GM19239 (cell line): ENCODE data around the gene MSLN.
"Not testable (repeated sequence)": the region's sequence is repeated elsewhere in the genome, so short reads cannot be mapped to it uniquely, and the experiment has no call there.

Experiments used
- DNase-seq: peaks from one replicate; pipeline ENCODE4 v3.0.0; 2011; ENCODE audit warnings: low spot score; ENCODE audit not compliant: insufficient read length
- FAIRE-seq: peaks from 2 replicates; lab custom pipeline; 2011; peaks lifted over from hg19 to GRCh38; lab: Jason Lieb, UNC

Gene MSLN

DNA sequence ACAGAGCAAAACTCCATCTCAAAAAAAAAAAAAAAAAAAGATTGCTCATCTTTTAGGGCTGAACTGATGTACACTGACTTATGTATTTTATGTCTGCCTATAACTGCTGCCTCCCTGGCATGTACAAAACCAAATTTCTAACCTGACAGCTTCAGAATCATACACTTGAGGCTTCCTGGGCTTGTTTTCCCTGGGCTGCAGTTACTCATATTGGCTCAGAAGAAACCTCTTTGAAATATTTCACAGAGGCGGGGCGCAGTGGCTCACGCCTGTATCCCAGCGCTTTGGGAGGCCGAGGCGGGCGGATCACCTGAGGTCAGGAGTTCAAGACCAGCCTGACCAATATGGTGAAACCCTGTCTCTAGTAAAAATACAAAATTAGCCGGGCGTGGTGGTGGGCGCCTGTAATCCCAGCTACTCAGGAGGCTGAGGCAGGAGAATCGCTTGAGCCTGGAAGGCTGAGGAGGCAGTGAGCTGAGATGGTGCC, 6.4 kb upstream of the MSLN start:
- not testable (repeated sequence) for FAIRE-seq, DNase-seq

DNA sequence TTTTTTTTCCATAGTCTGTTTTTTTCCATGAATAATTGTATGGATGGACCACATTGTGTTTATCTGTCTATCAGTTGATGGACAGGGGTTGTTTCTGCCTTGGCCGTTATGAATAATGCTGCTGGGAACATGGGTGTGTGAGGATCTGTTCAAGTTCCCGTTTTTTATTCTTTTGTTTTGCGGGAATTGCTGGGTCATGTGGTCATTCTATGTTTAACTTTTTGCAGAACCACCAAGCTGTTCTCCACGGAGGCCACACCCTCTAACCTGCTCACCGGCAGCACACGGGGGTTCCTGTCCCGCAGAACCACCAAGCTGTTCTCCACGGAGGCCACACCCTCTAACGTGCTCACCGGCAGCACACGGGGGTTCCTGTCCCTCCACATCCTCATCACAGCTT, 5.9 kb upstream of the MSLN start:
- DNase-seq (no peak), FAIRE-seq (no peak)

DNA sequence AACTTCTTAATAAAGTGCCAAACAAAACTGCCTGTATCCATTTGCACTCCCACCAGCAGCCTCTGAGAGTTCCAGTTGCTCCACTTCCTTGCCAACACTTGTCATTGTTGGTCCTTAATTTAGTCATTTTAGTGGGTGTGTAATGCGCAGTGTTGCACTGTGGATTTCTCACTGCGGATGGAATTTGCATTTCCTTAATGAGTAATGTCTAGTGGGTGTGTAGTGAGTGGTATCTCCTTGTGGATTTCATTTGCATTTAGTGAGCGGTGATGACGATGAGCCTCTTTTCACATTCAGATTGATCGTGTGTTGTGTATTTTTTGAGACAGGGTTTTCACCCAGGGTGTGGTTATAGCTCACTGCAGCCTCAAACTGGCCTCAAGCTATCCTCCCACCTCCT, 4.1 kb upstream of the MSLN start:
- DNase-seq (no peak), FAIRE-seq (no peak)

DNA sequence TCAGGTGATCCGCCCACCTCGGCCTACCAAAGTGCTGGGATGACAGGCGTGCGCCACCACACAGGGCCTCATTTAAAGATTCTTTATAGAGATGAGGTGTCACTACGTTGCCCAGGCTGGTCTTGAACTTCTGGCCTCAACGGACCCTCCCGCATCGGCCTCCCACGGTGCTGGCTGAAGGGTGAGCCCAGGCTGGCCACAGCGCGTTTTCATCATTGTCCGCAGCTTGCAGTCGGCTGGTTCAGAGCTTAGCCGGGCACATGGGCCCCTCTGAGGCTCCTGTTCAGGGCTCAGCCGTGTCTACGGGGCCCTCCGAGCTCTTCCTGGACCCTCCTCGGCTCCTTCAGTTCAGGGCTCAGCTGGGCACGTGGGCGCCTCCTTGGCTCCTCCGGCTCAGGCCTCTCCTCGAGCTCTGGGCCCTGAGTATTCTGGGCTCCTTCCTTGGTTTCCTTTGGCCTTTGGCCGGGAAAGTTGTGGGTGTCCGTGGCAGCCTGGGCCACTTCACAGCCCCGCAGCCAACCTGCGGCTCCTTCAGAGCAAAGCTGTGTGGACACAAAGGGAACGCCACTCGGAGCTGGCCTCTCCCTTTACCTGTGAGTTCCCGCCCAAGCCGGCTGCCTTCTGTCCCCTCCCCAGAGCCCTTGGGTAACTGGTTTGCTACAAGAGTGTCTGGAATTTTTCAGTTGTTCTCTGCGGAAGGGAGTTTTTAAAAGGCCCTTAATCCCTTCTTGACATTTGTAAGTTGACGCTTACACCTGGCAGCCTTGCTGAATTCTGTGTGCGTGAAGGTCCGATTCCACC, 1.2 kb upstream of the MSLN start:
- FAIRE-seq (no peak), DNase-seq (no peak)

DNA sequence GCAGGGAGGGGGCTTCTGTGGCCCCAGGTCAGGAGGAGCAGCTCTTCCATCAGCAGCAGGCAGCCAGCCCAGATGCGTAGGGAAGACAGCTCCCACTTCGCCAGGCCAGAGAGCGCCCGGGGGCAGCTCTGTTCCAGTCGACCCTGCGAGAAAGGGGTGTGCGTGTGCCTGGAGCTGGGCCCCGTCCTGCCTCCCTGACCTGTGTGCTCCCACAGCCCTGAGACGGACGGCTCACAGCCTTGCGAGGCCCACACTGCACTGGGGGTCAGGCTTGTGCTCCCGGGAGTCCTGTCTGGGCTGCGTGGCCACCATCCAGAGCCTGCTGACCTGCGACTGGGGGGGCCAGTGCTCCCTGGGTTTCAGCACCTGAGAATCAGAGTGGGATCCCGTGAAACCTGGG, 469 bp upstream of the MSLN start:
- no peak for FAIRE-seq
- DNase-seq, result no peak

DNA sequence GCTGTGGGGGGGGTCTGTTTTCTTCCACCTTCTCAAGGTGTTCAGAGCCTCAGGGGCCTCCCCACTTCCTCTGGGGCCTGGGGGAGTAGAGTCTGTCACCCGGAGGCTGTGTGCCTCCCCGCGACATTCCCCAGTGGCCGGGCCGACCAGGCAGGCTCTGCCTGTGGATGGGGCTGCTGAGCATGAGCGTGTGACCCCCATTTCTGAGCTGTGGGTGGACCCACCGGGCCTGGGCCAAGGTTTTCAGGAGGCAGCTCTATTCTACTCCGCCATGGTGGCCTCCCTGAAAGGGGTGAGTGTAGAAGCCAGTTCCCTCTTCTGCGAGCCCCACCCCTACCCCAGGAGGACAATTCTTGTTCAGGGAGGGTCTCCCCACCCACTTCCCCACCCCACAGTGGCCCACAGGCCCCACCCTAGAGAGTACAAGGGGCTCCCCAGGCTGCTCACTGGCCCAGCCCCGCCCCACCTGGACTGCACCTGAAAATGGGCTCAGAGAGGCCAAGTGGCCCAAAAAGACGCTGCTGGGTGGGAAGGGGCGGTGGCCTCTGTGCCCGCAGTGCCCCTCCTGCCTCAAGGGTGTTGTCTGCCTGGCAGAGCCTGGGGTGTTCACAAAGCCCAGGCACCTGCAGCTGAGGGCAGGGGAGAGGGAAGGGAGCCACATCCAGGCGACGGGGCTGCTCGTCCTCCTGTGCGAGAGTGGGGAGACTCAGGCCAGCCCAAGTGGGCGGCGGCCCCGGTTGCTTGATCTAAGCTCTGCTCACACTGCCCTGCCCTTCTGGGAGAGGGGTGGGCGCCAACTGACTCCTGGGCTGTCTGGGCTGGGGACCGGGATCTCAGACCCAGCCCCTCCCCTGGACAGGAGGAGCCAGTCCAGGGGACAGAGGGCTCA, 1.3 kb downstream of the MSLN start:
- FAIRE-seq (no peak), DNase-seq (no peak)

DNA sequence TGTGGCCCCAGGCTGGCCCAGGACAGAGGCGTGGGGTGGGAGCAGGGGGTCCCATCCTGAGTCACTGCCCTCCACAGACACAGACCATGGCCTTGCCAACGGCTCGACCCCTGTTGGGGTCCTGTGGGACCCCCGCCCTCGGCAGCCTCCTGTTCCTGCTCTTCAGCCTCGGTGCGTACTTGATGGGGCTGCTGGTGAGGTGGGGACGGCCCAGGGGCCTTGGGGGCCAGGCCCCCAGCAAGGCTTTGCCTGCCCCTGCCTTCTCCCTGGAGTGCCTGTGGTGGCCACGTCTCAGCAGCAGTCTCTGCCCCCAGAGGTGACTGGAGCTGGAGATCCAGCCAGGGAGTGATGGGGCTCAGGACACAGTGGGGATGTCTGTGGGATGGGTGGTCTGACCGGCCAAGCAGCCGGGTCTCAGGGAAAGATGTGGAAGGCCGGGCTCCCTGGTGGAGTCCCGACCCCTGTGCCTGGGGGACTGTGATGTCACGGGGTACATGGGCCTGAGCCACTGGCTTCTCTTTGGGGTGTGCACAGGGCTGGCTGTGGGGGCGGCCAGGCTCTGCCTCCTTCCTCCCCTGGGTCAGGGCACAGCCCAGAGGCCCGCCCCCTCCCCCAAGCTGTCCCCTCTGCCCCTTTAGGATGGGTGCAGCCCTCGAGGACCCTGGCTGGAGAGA, 2.2 kb downstream of the MSLN start:
- no peak for FAIRE-seq
- DNase-seq, result no peak

DNA sequence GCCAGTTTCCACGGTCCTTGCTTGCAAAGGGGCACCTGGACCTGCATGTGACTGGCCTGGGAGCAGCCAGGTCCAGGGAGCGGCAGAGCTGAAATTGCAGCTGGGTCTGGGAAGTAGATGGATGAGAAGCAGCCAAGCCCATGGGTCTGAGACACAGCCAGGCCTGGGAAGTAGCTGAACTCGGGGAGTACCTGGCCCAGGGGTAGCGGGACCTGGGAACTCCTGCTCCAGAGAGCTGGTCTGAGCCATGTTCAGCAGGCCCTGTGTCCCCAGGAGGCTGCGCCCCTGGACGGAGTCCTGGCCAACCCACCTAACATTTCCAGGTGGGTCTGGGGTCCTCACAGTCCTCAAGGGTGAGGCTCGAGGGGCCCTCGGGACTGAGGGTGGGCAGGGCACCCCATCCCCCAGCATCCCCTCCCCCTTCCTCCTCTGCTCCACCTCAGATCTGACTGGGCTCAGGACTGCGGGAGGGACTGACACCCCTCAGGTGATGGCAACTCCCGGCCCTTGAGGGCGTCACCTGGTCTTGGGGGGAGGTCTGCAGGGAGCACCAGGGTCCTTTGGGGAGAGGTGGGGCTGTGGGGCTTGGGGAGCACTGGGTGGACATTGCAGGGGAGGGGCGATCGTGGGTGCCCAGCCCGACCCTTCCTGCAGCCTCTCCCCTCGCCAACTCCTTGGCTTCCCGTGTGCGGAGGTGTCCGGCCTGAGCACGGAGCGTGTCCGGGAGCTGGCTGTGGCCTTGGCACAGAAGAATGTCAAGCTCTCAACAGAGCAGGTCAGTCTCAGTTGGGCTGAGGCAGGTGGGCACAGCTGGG, 3.0 kb downstream of the MSLN start:
- DNase-seq, result no peak
- no peak for FAIRE-seq

DNA sequence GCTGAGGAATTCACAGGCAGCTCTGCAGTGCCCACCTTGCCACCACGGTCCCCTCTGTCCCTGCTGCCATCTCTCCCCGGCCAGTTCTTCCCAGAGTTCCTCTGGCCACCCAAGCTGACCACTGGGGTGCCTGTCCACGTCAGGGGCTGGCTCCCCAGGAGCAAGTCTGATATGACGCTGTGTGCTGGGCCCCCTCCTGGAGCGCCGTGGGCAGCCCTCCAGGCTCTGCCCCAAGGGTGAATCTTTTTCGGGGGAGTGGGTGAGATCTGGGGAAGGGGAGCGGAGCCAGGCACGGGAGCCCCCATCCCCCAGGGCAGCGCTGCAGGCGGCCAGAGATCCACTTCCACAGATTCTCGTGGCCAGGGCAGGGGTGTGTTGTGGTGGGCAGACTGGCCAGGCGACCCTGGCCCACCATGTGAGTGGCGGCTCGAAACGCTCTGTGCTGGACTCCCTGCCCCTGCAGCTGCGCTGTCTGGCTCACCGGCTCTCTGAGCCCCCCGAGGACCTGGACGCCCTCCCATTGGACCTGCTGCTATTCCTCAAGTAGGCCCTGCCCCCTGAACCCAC, 3.7 kb downstream of the MSLN start:
- no peak for DNase-seq
- FAIRE-seq, result no peak

DNA sequence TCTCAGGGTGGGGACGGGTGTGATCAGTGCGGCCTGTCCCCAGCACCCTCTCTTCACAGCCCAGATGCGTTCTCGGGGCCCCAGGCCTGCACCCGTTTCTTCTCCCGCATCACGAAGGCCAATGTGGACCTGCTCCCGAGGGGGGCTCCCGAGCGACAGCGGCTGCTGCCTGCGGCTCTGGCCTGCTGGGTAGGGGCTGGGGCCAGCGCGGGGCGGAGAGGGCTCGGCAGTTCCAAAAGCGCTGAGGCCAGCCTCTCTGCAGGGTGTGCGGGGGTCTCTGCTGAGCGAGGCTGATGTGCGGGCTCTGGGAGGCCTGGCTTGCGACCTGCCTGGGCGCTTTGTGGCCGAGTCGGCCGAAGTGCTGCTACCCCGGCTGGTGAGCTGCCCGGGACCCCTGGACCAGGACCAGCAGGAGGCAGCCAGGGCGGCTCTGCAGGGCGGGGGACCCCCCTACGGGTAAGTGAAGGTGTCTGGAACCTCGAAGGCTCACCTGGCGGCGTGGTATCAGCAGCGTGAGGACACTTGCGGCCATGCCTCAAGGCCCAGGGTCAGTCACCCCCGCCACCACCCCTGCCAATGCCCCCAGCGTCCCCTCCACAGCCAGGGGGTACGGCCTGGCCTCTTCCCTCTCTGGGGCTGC, 4.4 kb downstream of the MSLN start:
- DNase-seq (no peak), FAIRE-seq (no peak)

DNA sequence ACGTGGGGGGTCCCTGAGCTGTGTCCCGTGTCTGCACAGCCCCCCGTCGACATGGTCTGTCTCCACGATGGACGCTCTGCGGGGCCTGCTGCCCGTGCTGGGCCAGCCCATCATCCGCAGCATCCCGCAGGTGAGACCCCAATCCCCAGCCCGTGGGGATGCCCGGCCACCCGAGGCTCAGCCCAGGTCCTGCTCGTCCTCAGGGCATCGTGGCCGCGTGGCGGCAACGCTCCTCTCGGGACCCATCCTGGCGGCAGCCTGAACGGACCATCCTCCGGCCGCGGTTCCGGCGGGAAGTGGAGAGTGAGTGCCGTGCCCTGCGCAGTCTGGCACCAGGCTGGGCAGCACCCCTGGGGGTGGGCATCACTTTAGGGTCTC, 4.9 kb downstream of the MSLN start:
- FAIRE-seq, result no peak
- no peak for DNase-seq

DNA sequence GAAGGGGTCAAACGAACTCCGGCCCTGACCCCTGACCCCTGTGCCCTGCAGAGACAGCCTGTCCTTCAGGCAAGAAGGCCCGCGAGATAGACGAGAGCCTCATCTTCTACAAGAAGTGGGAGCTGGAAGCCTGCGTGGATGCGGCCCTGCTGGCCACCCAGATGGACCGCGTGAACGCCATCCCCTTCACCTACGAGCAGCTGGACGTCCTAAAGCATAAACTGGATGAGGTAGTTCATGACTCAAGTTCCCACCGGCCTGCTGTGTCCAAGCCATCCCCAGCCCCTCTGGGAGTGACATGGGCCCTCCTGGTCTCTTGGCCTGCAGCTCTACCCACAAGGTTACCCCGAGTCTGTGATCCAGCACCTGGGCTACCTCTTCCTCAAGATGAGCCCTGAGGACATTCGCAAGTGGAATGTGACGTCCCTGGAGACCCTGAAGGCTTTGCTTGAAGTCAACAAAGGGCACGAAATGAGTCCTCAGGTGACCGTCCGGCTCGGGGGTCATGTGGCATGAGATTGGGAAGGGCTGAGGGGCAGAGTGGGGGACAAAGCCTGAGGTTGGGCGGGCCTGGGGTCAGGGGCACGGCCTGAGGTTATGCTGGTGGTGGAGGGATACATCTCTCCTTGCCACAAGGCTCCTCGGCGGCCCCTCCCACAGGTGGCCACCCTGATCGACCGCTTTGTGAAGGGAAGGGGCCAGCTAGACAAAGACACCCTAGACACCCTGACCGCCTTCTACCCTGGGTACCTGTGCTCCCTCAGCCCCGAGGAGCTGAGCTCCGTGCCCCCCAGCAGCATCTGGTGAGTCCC, 5.7 kb downstream of the MSLN start:
- FAIRE-seq, result no peak

DNA sequence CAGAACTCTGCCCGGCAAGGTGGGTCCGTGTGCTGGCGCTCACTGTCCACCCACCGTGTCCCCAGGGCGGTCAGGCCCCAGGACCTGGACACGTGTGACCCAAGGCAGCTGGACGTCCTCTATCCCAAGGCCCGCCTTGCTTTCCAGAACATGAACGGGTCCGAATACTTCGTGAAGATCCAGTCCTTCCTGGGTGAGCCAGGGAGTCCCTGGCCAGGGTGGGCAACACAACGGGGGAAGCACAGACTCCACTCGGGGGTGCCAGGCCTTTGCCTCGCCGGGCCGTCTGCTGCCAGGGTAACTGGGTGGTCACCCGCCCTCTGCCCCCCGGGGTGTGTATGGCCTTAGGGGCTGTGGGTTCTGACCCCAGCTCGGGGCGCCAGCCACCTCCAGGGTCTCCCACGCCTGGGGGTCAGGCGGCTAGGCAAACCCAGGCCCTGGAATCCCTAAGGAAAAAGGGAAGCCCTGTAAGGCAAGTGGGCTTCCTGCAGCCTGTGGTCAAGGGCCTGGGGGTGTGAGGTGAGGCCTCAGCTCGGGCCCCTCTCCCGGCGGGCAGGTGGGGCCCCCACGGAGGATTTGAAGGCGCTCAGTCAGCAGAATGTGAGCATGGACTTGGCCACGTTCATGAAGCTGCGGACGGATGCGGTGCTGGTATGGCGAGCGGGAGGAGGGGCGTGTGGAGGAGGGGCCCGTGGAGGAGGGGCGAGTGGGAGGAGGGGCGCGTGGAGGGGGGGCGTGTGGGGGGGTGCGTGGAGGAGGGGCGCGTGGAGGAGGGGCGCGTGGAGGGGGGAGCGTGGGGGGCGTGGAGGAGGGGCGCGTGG, 6.5 kb downstream of the MSLN start:
- no peak for FAIRE-seq

More for the DNA sequence above, 5.7 kb downstream of the MSLN start:
- no peak for DNase-seq

DNA sequence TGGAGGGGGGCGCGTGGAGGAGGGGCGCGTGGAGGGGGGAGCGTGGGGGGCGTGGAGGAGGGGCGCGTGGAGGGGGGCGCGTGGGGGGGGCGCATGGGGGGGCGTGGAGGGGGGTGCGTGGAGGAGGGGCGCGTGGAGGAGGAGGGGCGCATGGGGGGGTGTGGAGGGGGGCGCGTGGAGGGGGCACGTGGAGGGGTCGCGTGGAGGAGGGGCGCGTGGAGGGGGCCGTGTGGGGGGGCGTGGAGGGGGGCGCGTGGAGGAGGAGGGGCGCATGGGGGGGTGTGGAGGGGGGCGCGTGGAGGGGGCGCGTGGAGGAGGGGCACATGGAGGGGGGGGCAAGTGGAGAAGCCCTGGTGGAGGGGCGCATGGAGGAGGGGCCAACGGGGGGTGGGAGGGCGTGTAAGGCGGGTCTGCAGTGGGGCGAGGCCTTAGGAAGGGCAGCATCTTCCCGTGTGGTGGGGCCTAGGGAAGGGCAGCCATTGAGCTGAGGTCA, 7.3 kb downstream of the MSLN start:
- no peak for DNase-seq
- FAIRE-seq, result no peak

More for the DNA sequence above, 6.5 kb downstream of the MSLN start:
- no peak for DNase-seq

DNA sequence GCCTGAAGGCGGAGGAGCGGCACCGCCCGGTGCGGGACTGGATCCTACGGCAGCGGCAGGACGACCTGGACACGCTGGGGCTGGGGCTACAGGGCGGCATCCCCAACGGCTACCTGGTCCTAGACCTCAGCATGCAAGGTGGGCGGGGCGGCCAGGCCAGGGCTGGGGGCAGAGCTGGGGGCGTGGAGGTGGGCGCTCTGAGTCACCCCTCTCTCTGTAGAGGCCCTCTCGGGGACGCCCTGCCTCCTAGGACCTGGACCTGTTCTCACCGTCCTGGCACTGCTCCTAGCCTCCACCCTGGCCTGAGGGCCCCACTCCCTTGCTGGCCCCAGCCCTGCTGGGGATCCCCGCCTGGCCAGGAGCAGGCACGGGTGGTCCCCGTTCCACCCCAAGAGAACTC, 7.9 kb downstream of the MSLN start:
- DNase-seq (no peak), FAIRE-seq (no peak)

DNA sequence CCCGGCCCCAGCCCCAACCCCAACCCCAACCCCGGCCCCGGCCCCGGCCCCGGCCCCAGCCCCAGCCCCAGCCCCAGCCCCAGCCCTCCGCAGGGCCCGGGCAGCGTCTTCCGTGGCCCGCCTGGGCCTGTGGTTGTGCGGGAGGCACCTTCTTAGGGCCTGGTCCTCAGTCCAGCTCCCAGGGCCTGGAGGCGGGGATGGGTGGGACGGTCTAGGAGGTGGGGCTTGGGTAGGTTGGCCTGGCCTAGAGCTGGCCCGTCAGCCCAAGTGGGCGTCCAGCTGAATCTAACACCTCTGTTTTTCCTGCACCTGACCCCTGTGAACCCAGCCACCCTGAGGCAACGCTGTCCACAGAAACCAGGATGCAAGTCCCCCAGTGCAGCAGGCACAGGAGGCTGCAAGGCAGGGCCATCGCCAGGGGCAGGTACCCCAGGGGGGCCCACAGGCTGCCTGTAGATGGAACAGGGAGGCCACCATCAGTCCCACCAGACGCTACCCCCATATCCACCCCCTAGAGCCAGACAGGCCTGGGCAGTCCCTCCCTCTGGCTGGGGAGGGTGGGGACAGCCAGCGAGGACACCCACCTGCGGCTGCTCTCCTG, 8.8 kb downstream of the MSLN start:
- no peak for FAIRE-seq

DNA sequence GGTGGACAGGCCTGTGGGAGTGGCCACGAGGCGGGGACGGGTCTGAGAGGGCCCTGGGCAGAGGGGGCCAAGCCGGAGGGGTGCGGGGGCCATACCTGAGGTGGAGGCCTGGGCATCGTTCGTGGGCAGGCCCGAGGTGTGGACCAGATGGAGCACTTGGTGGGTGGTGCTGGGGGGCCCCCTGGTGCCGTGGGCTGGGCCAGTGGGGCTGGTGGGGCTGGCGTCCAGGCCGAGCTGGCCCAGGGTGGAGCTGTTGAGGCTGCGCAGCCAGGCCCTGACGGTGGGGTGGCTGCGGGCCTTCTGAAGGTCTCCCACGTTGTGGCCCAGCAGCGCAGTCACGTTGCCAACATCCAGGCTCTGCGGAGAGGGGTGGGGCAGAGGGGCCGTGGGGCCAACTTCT, 9.4 kb downstream of the MSLN start:
- FAIRE-seq (no peak), DNase-seq (no peak)

More for the DNA sequence above, 8.8 kb downstream of the MSLN start:
- DNase-seq, result no peak
